GM18505 (cell line): ENCODE data around the gene RHBG.

Experiments used
- ATAC-seq: cut with Tn5 transposase; IDR thresholded peaks from one replicate; pipeline ENCODE4 v1.9.1; 2021; ENCODE audit not compliant: unreplicated experiment
- POLR2A ChIP-seq: IDR thresholded peaks from 4 replicates; pipeline ENCODE4 v1.6.1; 2011; ENCODE audit warnings: borderline replicate concordance; ENCODE audit not compliant: insufficient read depth, insufficient read length; ENCODE audit errors: extremely low read depth

Gene RHBG

DNA sequence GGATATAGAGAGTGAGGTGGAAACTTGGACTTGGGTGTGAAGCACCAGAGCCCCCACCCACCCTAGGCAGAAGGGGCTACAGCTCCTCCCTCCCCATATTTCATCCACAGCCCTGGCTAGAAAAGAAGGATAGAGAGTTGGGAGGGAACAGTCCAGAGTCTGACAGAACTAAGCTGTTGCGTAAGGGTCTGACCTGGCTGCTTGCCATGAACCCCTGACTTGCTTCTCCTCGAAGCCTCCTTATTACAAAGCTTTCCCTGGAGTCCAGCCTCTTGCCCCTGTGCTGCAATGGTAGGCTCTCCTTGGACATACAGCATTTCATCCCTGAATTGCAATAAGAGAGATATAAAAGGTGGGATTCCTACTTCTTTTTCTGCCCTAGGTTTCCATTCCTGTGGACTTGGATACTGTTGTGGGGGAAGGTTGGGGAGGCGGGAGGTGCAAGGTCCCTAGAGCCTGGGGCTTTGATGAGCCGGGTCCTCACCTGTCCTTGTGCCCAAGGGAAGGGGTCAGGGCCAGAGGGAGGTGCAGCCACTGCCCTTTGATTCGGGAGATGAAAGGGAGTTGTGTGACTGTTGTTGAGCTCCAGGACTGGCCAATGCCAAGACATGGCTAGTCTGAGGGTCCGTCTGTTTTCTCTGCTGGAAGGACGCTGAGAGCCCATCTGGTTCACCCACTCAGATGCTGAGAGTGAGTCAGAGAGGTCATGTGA, 2.7 kb downstream of the RHBG start:
- no peak for TF ChIP-seq POLR2A
- ATAC-seq, result no peak

- no peak for ATAC-seq
- TF ChIP-seq POLR2A, result no peak
These were observed 3.2 kb downstream of the RHBG start for GRCh38 chr1:156372265-156372586.

DNA sequence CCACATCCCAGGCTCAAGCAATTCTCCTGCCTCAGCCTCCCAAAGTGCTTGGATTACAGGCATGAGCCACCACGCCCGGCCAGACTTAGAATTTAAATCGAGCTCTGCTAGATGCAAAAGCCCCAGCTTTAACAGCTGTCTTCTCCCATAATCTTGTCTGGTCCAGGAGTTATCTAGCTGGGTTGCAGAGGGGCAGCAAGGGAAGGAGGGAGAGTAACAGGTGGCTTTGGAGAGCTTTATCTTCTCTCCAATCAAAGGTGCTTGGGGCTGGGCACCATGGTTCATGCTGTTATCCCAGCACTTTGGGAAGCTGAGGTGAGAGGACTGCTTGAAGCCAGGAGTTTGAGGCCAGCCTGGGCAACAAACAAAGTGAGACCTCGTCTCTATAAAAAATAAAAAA, 3.9 kb downstream of the RHBG start:
- TF ChIP-seq POLR2A, result no peak

GRCh38 chr1:156373546-156373945, 4.5 kb downstream of the RHBG start:
- TF ChIP-seq POLR2A, result no peak
- no peak for ATAC-seq

More for the DNA sequence above, 3.9 kb downstream of the RHBG start:
- no peak for ATAC-seq

GRCh38 chr1:156376146-156376545, 7.1 kb downstream of the RHBG start:
- TF ChIP-seq POLR2A, result no peak
- no peak for ATAC-seq

GRCh38 chr1:156376958-156377919, 8.2 kb downstream of the RHBG start:
- ATAC-seq, result no peak
- no peak for TF ChIP-seq POLR2A

- no peak for ATAC-seq
These were observed 9.5 kb downstream of the RHBG start for GRCh38 chr1:156378557-156378956.

GRCh38 chr1:156379420-156380165, 10.6 kb downstream of the RHBG start:
- TF ChIP-seq POLR2A, result no peak
- ATAC-seq, result no peak

More at GRCh38 chr1:156378557-156378956, 9.5 kb downstream of the RHBG start:
- TF ChIP-seq POLR2A, result no peak

DNA sequence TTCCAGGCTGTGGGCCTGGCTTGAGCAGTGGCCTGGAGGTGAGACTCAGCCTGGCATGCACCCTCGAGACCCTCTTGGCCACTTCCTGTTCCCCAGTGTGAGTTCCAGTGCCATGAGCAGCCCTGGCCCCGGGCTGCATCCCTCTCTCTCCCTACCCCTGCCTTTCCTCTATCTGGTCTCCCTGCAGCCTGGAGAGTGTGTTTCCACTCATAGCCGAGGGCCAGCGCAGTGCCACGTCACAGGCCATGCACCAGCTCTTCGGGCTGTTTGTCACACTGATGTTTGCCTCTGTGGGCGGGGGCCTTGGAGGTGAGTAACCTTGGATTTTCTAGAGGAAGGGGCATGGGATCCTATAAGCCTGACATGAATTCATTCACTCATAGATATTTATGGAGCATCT, 13.6 kb downstream of the RHBG start:
- no peak for TF ChIP-seq POLR2A
- no peak for ATAC-seq

DNA sequence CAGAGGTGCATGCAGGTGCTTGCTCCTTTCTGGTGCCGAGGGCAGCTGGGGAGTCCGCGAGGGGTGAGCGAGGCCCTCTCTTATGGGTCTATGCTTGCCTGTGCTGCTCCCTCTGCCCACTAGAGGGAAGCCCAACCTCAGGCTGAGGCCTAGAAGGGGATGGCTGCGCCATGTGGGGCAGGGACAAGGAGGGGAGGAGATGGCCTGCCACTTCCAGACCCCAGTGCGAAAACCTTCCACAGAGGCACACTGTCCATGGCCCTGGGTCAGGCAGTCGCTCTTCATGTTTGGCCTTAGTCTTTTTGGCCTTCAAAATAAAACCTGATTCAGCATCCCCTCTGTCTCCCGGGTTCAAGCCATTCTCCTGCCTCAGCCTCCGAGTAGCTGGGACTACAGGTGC, 14.0 kb downstream of the RHBG start:
- no peak for TF ChIP-seq POLR2A
- ATAC-seq, result no peak

DNA sequence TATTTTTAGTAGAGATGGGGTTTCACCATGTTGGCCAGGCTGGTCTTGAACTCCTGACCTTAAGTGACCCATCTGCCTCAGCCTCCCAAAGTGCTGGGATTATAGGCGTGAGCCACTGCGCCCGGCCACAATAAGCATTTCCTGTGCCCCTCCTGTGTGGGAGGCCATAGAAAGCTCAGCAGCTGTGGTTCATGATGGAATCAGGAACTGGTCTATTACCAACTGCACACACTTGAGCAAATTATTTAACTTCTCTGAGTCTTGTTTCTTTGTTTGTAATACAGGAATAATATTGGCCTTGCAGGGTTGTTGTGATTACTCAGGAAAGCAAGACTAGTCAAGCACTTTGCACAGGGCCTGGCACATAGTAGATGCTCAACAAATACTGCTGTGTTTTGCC, 15.0 kb downstream of the RHBG start:
- no peak for ATAC-seq
- TF ChIP-seq POLR2A, result no peak

- TF ChIP-seq POLR2A, result no peak
- no peak for ATAC-seq
These were observed 15.6 kb downstream of the RHBG start for GRCh38 chr1:156384658-156385057.

- no peak for ATAC-seq
- TF ChIP-seq POLR2A, result no peak
These were observed 16.6 kb downstream of the RHBG start for GRCh38 chr1:156385534-156386031.
